Panc1 (cell line): Measurements from ENCODE around the gene SPTBN4. TPM values are rescaled to one million over a fixed set of nuclear protein-coding genes. Genes with fewer than 3 reads are reported as not detected.

Source experiments
- ATAC-seq: fragments of 200-7000 bp; cut with Tn5 transposase; 2 replicates; pipeline ENCODE4 v1.9.1; 2020; ENCODE audit warnings: mild to moderate bottlenecking, moderate library complexity
- BruUV-seq: library from RNA; stranded (reverse); fragments of 400-500 nt; replicated peaks from 2 replicates; lab custom pipeline; 2021; lab: Mats Ljungman, UMichigan
- CTCF ChIA-PET: fragments of 300-600 bp; sonication (Branson Sonifier 250); formaldehyde crosslinking; loops from one replicate; lab custom pipeline; 2022; ENCODE audit warnings: antibody characterized with exemption; lab: Charles Lee
- POLR2A ChIA-PET: fragments of 300-600 bp; sonication (Branson Sonifier 250); formaldehyde crosslinking; loops from one replicate; lab custom pipeline; 2022; ENCODE audit warnings: antibody characterized with exemption; lab: Charles Lee
- DNase-seq: peaks from one replicate; pipeline ENCODE4 v3.0.0-alpha.2; 2010; ENCODE audit warnings: low read depth, low spot score
- H3K27ac ChIP-seq: 2 replicates; pipeline ENCODE4 v1.5.1; 2011; ENCODE audit warnings: mild to moderate bottlenecking, low read length, inconsistent platforms
- H3K27me3 ChIP-seq: fragments of 200-500 bp; sonication (Bioruptor generic); 2 replicates; pipeline ENCODE4 v1.6.0; 2014; ENCODE audit warnings: low read length, inconsistent platforms; ENCODE audit not compliant: control insufficient read depth, insufficient read depth
- H3K36me3 ChIP-seq: fragments of 200-500 bp; sonication (Bioruptor generic); 2 replicates; pipeline ENCODE4 v1.5.1; 2014; ENCODE audit warnings: inconsistent platforms, mild to moderate bottlenecking, low read length, moderate library complexity; ENCODE audit not compliant: control insufficient read depth, insufficient read depth
- H3K4me1 ChIP-seq: 2 replicates; pipeline ENCODE4 v1.5.1; 2011; ENCODE audit warnings: inconsistent platforms, mild to moderate bottlenecking, low read length, moderate library complexity; ENCODE audit not compliant: control insufficient read depth, insufficient read depth
- H3K4me3 ChIP-seq, 2 experiments: 2 replicates each; pipeline ENCODE4 v1.5.1; 2011 to 2012; ENCODE audit warnings: low read depth in 2 of 2, low read length in 2 of 2, mild to moderate bottlenecking in 2 of 2, inconsistent platforms in 1 of 2, moderate library complexity in 1 of 2
- H3K9me3 ChIP-seq: fragments of 200-500 bp; sonication (Bioruptor generic); 2 replicates; pipeline ENCODE4 v1.5.1; 2014; ENCODE audit warnings: low read depth, mild to moderate bottlenecking, inconsistent platforms, low read length, moderate library complexity; ENCODE audit not compliant: control insufficient read depth, insufficient read depth
- CTCF ChIP-seq: fragments of 450-650 bp; IDR thresholded peaks from 2 replicates; pipeline ENCODE4 v1.5.1; 2017; ENCODE audit warnings: mild to moderate bottlenecking
- POLR2AphosphoS5 ChIP-seq: IDR thresholded peaks from 2 replicates; pipeline ENCODE4 v1.6.1; 2012; ENCODE audit warnings: mild to moderate bottlenecking, low read depth, low read length, moderate library complexity
- REST ChIP-seq, 2 experiments: IDR thresholded peaks; 2 replicates each; pipeline ENCODE4 v1.6.1; 2011 to 2012; ENCODE audit warnings: low read depth in 2 of 2, control low read depth in 1 of 2, low read length in 1 of 2, mild to moderate bottlenecking in 1 of 2, moderate library complexity in 1 of 2; ENCODE audit not compliant: insufficient read depth in 1 of 2
- SIN3A ChIP-seq: IDR thresholded peaks from 2 replicates; pipeline ENCODE4 v1.6.1; 2012; ENCODE audit warnings: low read depth, mild to moderate bottlenecking, low read length, moderate library complexity, borderline replicate concordance; ENCODE audit not compliant: insufficient read depth
- TCF7L2 ChIP-seq: IDR thresholded peaks from 2 replicates; pipeline ENCODE4 v1.6.1; 2011; ENCODE audit warnings: mild to moderate bottlenecking, low read depth, low read length, inconsistent platforms
- in situ Hi-C: cut with HindIII; loops from 2 replicates; pipeline ENCODE4 v1.10.0; 2016; ENCODE audit warnings: low sequenced_read_pairs, low pct_unique_long_range_greater_than_20kb
- intact Hi-C: fragments of 100-400 bp; cut with micrococcal nuclease; formaldehyde crosslinking; loops from one replicate; pipeline ENCODE4 v1.10.0; 2022; ENCODE audit not compliant: unreplicated experiment
- total RNA-seq: library from RNA; stranded (reverse); gene quantifications from one replicate; pipeline ENCODE4 v1.2.1, GENCODE V29; 2021; ENCODE audit not compliant: unreplicated experiment

The SPTBN4 gene
- total RNA-seq, 1 experiment from 2014 or later = 1.2 TPM

- DNase-seq = no peak
- in situ Hi-C loops (no loop called here), intact Hi-C loops (no loop called here)
- CTCF ChIA-PET = no interaction called here
- ATAC-seq = no peak
- POLR2A ChIA-PET = no interaction called here
- no TSS peak for BruUV-seq
- Histone ChIP-seq H3K4me1 (no peaks in the 10 kb centered on the region), H3K4me3 (no peak overlapping the region), H3K9me3 (no peaks in the 10 kb centered on the region), H3K27me3 (no peaks in the 10 kb centered on the region), H3K27ac (no peak overlapping the region), H3K36me3 (no peaks in the 10 kb centered on the region)
- TF ChIP-seq TCF7L2 (no peak), POLR2AphosphoS5 (no peak), REST (IDR thresholded peaks at IDR 0.05; ENCODE audit: insufficient read depth in 1 of 2, low read depth in 2 of 2, low read length in 1 of 2) (no peak), CTCF (no peak), SIN3A (no peak)
These were observed 16.1 kb upstream of the SPTBN4 start for GRCh38 chr19:40450664-40451063.

GRCh38 chr19:40452016-40452415, 14.8 kb upstream of the SPTBN4 start:
- CTCF ChIA-PET = no interaction called here
- in situ Hi-C loops (no loop called here), intact Hi-C loops (no loop called here)
- no peaks in the 10 kb centered on the region for H3K4me1 ChIP-seq
- H3K27ac ChIP-seq = no peak overlapping the region
- no peak for ATAC-seq
- no TSS peak for BruUV-seq
- no peak overlapping the region for H3K4me3 ChIP-seq
- H3K36me3 ChIP-seq = no peaks in the 10 kb centered on the region
- no peaks in the 10 kb centered on the region for H3K9me3 ChIP-seq
- TF ChIP-seq POLR2AphosphoS5 (no peak), SIN3A (no peak), CTCF (no peak), REST (IDR thresholded peaks at IDR 0.05; ENCODE audit: insufficient read depth in 1 of 2, low read depth in 2 of 2, low read length in 1 of 2) (no peak), TCF7L2 (no peak)
- POLR2A ChIA-PET = no interaction called here
- no peak for DNase-seq
- no peaks in the 10 kb centered on the region for H3K27me3 ChIP-seq
